GM21381 (cell line): ENCODE results near the gene NDUFAF8.

ENCODE experiments used
- ATAC-seq: cut with Tn5 transposase; IDR thresholded peaks from one replicate; pipeline ENCODE4 v1.9.1; 2021; ENCODE audit warnings: mild to moderate bottlenecking, moderate library complexity; ENCODE audit not compliant: unreplicated experiment

Gene NDUFAF8

GRCh38 chr17:81237591-81238489, 1.3 kb upstream of the NDUFAF8 start:
- no peak for ATAC-seq

- peak; percentile 1 for ATAC-seq
Observed at GRCh38 chr17:81238490-81238814, 666 bp upstream of the NDUFAF8 start.

DNA sequence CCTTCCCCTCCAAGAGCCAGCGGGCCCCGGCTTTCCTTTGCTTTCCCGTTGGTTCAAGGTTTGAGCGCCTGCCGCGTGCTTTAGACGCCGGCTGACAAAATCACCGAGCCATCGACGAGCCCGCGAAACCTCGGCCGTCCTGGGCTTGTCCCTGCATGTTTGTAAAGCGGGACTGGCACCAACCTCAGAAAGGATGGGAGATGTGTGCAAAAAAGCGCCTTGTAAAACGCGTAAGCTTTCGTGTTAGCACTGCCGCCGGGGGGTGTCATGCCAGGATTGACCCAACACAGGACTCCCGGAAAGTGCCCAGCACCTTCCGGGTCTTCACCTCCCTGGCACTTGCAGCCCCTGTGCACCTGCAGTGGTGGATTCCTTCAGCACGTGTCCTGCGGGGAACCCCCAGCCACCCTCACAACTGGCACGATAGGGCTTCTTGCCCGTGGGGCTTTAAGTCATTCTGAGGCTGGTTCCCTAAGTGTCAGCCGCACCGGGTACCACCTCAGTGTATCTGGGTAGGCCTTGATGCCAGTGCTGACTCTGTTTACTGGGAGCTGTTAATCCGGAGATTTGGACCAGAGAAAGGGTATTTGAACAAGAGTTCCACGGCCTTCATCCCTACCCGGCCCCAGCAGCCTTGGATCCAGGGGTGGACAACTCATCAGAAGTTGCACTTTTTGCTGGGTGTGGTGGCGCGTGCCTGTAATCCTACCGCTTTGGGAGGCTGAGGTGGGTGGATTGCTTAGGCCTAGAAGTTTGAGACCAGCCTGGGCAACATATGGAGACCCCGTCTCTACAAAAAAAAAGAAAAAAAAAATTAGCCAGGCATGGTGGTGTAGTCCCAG, 817 bp downstream of the NDUFAF8 start:
- ATAC-seq = no peak

DNA sequence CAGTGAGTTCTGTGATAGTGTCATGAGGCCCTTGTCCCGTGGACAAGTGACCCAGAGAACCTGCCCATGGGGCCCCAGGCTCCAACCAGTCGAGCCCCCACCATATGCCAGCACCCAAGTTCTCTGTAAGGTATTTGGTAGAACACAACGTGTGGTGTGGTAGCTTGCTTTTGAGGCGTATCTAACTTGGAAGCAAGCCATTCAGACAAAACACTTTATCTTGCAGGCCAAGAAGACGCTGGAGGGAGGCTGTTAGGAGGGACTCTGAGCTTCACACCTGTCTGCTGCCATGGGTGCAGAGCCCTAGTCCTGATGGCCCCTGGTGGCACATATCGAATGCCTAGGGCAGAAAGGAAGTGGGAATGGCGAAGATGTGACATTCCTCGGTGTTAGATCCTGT, 1.6 kb downstream of the NDUFAF8 start:
- no peak for ATAC-seq

GRCh38 chr17:81241203-81241602, 2.1 kb downstream of the NDUFAF8 start:
- ATAC-seq = no peak

- no peak for ATAC-seq
Observed at GRCh38 chr17:81241648-81242420, 2.7 kb downstream of the NDUFAF8 start.

DNA sequence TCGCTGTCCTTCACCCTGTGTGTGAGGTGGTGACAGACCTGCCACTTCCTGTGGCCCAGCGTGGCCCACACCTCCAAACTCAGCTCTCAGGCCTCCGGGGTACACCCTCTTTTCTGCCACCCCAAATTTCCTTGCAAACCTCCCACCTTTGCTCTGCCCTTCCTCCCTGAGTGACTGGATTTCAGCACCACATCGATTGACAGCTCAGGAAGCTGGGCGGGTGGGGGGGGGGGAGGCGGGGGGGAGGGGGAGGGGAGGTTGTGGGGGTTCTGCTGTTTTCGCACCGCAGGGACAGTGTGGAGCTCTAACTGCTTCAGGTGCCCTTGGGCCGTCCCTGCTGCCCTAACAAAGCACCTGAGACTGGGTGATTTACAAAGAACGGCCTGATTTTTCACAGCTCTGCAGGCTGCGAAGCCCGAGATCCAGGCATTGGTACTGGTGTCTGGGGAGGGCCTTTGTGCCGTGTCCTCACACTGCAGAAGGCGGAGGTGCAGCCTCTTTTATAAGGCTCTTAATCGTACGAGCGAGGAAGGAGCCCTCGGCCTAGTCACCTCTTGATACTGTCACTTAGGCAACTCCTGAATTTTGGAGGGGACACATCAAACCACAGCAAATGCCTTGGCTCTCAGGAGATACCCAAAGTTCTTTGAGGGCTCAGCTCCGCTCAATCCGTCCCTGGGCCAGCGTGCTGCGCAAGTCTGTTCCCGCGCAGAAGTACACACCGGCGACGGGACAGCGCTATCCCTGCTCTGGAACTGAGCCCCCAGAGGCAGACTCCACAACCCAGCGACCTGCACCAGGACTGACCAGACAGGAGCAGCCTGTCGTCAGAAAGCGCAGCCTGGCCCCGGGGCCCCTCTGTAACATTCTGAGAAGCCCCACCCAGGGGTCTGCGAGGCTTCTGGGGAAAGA, 3.6 kb downstream of the NDUFAF8 start:
- no peak for ATAC-seq

GRCh38 chr17:81243333-81243664, 4.2 kb downstream of the NDUFAF8 start:
- no peak for ATAC-seq

DNA sequence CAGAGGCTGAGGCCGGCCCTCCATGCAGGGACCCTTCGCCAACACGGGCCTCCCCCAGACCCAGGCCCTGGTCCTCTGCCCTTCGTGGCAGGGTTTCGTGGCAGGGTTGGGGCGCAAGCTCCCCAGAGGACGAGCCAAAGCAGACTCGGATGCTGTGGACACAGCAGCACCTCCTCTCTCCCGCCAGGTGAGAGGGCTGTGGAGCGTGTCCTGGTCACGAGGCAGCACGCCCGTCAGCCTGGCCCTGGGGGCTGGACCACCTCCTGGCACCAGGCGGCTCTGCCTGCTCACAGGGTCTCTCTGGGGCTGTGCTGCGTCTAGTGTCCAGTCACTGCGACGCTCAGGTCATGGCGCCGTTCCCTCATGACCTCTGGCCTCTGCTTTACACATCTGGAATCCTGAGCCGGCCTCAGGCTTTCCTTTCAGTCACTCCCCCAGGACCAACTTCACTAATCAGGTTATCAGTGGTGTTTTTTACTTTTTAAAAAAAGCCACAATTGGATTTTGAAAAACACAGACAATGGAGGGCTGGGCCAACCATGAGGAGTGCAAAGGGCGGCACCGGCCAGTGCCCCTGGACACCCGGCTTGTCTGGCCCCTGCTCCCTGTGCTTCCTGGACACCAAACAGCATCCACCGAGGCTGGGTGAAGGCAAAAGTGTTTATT, 5.4 kb downstream of the NDUFAF8 start:
- no peak for ATAC-seq

DNA sequence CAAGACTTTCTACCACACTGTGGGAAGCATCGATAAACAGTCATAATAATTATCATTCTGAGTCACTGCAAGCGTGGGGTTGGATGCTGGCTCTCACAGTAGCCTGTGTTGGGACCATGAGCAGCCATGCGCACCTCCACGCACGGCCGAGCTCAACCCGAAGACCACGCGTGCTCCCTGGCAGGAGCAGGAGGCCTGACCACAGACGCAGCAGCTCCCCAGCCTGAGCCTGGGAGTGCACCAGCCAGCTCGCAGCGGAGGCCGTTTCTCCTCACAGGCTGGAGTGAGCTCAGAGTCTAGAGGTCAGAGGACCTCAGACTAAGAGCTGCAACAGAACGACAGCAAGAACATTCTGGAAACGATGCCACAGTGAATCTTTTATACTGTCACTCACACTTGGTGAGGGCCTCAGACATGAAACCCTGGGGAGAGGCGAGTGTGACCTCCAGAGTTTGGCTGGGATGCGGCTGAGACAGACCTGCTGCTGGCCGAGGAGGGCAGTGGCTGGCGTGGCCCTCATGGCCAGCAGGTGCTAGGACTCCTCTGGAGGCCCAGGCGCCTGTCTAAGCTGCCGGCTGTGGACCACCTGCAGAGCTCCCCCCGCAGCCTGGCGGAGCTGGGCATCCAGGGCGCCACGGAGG, 6.0 kb downstream of the NDUFAF8 start:
- ATAC-seq = no peak

DNA sequence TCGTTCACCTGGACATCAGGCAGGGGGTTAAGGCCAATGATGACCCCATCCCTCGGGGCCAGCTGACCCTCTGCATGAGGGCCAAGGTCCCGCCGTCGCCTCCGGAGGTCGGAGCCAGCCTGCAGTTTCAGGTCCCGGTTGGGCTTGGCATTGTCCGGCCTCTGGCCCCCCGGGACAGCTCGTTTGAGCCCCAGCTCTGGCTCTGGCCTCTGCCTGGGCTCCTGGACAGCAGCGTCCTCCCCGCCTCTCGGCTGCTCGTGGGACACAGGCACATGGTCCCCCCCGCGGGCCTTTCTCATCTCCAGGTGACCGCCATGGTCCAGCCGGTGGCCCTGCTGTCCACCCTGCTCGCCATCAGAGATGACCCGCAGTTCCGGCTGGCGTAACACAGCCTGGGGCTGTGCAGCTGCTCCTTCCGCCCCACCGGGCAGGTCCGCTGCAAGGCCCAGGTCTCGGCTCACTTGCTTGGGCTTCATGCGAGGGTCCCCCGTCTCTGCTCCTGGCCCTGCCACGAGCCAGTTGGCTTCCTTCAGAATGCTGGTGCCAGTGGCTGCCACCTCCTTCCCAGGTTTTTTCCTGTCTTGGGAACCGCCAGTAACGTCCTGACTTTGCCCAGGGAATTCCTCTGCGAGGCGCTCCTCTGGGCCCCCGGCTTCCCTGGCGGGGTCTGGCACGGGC, 6.7 kb downstream of the NDUFAF8 start:
- no peak for ATAC-seq

DNA sequence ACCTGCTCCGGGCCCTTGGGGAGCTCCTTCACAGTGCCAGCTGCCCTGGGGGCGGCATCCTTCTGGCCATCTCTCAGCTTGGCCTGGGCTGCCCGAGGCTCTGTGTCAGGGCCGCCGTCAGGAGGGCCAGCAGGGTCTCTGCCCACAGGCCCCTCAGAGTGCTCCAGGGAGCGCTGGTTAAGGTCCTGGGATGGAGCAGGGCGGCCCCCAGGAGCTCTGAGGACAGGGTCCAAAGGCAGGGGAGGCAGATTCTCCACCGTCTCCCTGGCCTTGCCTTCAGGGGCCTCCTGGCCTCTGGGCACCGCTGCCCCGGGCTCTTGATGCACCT, 7.2 kb downstream of the NDUFAF8 start:
- ATAC-seq = no peak

DNA sequence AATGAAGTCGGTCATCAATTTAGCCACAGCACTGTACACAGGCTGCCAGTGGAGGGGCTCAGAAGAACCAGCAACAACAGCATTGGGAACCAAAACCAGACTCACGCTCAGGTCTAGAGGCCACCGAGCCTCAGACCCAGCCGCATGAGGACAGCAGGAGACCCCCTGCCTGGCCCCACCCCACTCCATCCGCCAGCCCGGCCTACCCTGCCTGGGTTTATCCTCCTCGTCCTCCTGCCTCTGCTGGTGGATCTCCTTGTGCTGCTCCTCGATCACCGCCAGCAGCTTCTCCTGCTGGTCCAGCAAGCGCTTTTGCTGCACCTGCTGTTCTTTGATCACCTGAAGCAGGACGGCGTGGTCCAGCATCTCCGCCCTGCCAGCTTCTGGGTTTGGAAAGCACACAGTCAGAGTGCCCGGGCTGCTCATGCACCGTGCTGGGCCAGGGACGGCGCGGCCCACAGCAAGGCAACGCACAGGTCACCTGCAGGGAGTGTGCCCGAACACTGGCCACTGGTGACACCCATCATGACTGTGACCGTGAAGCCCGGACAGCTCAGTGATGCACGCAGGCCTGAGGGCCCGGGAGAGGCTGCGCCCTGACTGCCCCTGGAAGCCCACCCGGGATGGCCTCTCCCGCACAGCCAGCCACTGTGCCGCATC, 7.7 kb downstream of the NDUFAF8 start:
- ATAC-seq = no peak

- ATAC-seq = no peak
Observed at GRCh38 chr17:81247339-81247990, 8.3 kb downstream of the NDUFAF8 start.

DNA sequence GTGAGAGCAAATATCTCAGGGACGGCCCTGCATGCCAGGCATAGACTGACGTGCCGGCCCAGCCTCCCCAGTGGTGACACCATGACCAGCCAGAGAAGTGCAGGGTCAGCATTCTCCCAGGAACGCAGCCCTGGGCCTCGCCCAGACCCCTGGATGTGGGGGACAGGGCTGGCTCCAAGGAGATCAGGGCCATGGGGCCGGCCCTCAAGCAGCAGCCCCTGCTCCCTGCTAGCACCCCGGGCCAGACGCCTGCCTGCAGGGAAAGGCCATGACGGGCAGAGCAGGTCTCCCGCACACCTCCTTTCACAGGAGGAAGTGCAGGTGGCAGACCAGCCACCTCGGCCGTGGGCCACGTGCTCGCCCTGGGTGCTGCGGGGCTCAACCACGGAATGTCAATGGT, 9.5 kb downstream of the NDUFAF8 start:
- ATAC-seq = no peak

GRCh38 chr17:81249223-81250040, 10.3 kb downstream of the NDUFAF8 start:
- no peak for ATAC-seq
